HG02763 (cell line): ENCODE data around the gene CWC22.
"Not testable (repeated sequence)": the region's sequence is repeated elsewhere in the genome, so short reads cannot be mapped to it uniquely, and the experiment has no call there.

Experiments used
- ATAC-seq: cut with Tn5 transposase; IDR thresholded peaks from one replicate; pipeline ENCODE4 v1.9.1; 2021; ENCODE audit warnings: mild to moderate bottlenecking, moderate library complexity; ENCODE audit not compliant: unreplicated experiment

Gene CWC22

DNA sequence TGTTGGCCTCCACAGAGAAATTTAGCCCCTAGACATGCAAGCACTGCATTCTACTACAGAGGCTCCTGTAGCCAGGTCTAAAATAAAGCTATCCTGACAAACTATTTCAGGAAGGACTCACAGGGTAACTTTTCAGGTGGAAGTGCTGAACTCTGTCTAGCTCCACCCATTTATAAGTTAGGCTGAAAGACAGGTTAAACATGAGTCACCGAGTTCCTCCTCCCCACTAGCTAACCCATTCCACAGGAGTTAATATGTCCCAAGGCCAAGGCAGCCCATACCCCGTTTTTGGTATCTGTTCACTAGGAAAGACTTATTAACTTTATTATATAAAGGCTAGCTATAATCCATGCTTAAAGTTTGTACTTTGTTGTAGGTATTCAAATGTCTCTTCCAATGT, 3.5 kb downstream of the CWC22 start:
- ATAC-seq: no peak

DNA sequence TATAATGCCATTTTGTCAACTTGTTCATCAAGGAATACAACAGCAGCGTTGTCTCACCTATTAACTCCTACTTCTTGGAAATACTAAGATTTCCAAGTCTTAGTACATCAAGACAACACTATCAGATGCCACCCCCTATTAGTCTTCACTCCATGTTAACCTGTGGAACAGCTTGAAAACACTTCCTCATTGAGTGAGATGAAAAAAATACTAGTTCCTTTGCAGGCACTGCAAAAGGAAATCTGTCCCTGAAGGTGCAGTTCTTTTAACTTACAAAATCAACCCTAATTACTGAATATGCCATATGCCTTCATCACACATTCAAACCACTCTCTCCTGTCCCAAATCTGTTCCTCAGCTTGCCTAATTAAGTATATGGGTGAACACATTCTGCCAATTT, 4.0 kb downstream of the CWC22 start:
- no peak for ATAC-seq

DNA sequence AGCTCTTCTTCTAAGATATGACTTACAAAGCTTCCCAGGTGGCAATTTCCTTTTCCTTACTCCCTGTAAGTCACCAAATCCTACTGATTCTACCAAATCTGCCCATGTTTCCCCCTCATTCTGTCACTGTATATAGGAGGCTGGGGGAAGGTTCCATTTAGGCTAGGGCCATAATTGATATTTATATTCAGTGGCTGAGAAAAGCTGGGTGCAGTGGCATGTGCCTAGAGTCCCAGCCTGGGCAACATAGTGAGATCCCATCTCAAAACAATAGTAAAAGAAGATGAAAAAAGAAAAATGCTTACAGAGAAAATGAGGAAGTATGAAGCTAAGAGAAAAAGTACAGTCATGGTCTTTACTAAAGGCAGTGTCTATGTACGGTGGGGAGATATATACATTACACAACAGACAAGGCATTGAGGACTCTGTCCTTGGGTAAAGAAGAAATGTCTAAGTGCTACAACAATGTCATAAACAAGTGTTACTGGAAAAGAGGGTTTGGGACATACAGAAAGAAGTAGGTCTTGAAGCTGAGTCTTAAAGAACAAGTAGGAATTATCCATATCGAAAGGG, 4.8 kb downstream of the CWC22 start:
- no peak for ATAC-seq

DNA sequence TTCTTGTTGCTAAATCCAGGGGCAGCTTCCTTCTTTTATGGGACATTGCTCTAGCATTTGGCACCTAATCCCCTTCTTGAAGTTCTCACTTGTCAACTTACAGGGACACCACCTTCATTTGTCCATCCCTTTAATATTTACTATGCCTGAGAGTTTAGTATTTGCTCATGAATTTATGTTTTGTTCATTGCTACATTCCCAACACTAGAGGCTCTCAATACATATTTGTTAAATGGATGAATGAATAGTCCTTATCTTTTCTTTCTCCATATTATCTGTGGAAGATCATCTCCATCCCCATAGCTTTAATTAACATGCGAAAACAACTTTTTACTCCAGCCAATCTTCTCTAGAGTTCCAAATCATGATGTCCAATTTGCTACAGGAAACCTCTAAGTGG, 5.4 kb downstream of the CWC22 start:
- ATAC-seq: no peak

DNA sequence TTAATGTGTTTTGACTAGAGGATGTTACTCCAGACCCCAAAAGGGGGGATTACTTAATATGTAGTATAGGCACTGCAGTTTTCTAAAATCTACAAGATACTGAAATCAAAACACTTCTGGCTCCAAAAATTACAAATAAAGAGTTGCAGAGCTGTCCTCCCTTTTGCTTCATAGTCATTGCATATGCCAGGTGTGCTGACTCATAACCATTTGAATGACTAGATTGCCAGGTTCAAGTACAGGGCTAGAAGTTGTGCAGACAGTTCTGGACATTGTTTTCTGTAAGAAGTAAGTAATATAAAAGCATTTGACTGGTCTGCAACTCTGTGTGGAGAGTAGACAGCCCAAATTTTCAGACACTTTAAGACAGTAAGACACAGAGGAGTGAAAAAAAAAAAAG, 6.7 kb downstream of the CWC22 start:
- no peak for ATAC-seq

DNA sequence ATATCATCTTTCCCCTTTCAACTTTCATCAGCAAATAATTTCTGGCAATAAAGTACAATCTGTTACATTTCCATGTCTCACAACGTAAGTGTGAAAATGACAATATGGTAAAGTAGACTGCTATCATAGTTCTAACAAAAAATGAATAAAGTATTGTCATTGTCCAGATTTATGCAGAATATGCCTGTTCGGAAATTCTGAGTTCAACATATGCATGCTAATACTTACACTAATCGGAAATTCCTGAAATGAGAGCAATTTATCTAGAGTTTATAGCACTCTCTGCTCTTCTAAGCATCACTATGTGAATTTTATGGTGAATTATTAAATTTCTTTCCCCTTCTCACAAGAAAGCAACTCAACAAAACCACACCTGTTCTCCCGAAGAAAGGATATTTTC, 8.1 kb downstream of the CWC22 start:
- no peak for ATAC-seq

DNA sequence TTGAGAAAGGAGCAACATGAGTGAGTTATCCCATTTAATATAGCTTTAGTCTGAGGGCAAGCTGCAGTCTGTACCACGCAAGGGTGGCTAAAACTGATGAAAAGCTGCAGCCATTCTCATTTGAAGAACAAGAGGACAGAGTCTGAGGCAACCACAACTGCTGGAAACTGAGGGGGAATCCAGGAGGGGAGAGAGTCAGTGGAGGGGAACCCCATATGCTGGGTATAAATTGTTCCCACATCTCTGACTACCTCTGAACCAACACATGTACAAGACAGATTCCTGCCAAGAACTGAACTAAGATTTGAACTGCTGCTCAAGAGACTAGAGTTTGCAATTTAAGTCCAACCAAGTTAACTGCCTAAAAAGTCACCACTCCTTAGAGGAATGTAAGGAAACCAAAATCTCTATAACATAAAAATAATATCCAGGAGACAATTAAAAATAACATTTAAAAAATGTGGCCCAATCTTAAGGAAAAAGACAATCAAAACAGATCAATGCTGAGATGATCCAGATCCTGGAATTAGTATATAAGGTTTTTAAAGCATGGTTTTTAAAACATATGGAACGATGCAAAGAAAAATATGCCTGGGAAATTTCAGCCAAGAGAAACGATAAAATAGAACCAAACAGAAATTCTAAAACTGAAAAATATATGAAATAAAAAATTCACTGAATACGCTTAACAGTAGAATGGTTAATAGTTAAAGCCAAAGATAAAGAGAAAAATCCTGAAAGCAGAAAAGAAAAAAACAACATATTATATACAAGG, 11.2 kb downstream of the CWC22 start:
- ATAC-seq: peak; percentile 71

DNA sequence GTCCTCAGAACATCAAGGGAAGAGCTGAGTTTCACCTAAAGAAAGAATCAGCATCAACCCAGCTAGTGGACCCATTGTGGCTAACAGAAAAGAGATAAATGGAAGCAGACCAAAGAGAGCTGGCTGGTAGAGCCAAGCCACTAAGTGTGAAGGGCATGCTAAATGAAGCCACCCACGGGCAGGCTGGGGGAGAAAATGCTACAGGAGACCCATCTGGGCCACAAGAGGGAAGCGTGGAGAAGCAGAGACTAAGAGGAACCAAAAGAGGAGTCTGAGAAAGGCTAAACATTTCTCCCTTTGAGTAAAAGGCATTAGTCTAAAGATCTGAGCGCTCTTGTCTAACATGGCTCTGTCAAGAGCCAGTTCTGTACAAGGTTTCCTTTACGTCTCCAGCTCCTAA, 15.8 kb downstream of the CWC22 start:
- no peak for ATAC-seq

DNA sequence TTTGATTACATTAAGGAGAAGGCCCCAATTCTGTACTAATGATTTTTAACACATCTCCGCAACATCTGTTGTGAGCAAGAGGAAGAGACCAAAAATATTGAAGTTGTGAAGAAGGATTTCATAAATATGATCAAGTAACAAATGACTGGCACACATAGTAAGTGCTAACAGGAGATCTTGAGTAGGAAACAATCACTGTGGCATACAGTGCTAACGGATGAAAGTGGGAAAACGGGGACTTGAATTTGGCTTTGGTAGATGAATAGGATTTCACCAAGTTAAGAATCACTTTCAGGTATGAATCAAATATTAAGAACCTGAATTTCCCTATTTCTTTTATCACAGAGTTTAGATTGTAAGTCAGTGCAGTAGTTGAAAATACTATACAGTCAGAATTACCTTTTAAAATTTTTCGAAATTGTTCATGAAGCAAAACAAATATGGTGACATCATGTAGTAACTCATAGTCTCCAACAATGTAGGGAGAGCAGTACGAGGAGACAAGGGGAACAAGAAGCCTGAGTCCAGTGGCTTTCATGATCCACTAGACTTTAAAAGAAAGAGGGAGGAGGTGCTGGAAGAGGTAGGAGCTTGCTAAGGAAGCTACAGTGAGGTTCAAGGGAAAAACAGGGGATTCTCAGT, 16.3 kb downstream of the CWC22 start:
- ATAC-seq: no peak

DNA sequence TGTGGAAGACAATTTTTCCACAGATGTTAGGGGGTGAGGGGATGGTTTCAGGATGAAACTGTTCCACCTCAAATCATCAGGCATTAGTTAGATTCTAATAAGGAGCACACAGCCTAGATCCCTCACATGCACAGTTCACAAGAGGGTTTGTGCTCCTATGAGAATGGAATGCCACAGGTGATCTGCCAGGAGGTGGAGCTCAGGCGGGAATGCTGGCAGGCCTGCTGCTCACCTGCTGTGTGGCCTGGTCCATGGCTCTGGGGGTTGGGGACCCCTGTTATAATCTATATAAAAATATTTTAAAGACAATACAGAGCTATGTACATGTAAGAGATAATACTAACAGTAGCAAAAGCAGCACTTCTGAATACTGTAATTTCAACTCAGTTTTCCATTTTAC, 19.2 kb downstream of the CWC22 start:
- no peak for ATAC-seq

DNA sequence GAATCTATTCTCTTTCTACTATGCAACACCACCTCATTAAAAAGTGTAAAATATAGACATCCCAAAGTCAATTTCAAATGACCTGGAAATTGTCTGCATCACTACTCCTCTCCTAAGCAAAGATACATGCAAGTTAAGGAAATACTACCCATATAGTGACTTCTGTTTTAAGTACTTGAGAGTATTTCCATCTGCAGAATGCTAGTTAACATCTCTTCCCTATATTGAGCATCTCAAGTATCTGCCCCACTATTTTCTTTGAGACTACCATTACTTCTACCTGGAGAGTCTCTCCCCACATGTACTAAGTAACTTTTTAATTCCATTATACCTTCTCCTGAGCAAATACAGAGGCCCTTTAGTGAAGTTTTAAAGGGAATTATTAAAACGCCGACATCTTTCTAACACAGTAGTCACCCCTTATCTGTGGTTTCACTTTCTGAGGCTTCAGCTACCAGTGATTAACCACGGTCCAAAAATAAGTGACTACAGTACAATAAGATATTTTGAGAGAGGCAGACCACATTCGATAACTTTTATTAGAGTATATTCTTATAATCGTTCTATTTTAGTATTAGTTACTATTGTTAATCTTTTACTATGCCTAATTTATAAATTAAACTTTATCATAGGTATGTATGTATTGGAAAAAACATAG, 21.8 kb downstream of the CWC22 start:
- peak; percentile 93 for ATAC-seq

DNA sequence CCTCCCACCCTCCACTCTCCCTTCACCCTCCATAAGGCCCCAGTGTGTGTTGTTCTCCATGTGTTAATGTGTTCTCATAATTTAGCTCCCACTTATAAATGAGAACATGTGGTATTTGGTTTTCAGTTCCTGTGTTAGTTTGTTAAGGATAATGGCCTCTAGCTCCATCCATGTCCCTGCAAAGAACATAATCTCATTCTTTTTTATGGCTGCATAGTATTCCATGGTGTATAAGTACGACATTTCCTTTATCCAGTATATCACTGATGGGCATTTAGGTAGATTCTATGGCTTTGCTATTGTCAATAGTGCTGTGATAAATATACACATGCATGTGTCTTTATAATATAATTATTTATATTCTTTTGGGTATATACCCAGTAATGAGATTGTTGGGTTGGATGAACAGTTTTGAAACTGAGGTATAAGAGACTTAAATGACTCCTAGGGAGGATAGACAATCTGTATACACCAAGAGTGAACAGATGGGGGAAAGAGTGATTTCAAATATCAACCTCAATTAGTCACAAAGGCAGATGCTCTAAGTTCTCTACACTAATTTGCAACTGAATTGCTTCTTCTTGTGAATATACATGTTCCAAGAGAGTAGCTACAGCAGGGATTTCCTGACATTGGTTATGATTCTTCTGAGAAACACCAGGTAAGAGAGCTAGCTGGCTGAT, 23.7 kb downstream of the CWC22 start:
- no peak for ATAC-seq

DNA sequence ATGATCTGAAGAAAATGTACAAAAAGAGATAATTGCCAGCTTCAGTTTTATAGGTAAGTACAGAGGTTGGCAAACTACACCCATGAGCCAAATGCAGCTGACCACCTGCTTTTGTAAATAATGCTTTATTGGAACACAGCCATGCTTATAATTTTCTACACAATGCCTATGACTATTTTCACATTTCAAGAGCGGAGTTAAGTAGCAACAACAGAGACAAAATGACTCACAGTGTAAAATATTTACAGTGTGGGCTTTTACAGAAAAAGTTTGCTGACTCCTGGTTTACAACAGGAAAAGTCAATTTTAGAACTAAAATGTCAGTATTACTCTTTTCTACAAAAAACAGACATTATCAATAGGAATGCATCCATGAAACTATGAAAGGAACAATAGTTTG, 26.0 kb downstream of the CWC22 start:
- no peak for ATAC-seq

DNA sequence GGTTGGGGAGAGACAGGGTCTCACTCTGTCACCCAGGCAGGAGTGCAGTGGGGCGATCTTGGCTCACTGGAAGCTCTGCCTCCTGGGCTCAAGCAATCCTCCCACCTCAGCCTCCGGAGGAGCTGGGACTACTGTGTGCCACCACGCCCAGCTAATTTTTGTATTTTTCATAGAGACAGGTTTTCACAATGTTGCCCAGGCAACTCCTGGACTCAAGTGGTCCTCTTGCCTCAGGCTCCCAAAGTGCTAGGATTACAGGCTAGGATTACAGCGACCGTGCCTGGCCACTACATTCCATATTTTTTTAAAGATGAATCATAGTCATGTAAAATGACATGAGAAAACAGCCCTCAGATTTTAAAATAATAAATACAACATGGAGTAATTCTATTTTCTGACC, 32.3 kb downstream of the CWC22 start:
- ATAC-seq: no peak

DNA sequence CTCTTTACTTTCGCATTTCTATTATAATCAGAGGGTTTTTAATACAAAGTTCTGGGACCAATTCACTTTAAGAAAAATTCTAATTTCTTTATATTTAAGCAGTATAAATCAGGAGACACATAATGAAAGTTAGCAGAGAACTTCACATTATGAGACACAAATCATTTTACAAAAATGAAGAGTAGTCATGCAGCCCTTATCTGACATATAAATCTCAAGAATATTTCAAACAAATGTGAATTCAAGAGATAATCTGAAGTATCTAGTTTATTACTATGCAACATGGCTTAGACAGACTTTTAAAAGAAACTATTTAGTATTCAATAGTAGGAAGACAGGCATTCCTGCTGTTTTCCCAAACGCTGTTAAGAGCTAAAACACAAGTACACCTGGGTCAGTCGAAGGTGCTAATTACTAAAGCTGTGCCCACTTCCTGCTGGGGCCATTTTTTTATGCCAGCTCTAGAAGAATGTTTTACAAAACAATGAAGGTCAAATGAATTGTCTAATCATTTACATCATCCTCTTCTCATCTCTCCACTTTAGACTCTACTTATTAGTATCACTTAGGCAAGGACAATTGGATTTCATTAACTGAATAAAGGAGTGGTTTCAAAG, 40.2 kb downstream of the CWC22 start:
- no peak for ATAC-seq

DNA sequence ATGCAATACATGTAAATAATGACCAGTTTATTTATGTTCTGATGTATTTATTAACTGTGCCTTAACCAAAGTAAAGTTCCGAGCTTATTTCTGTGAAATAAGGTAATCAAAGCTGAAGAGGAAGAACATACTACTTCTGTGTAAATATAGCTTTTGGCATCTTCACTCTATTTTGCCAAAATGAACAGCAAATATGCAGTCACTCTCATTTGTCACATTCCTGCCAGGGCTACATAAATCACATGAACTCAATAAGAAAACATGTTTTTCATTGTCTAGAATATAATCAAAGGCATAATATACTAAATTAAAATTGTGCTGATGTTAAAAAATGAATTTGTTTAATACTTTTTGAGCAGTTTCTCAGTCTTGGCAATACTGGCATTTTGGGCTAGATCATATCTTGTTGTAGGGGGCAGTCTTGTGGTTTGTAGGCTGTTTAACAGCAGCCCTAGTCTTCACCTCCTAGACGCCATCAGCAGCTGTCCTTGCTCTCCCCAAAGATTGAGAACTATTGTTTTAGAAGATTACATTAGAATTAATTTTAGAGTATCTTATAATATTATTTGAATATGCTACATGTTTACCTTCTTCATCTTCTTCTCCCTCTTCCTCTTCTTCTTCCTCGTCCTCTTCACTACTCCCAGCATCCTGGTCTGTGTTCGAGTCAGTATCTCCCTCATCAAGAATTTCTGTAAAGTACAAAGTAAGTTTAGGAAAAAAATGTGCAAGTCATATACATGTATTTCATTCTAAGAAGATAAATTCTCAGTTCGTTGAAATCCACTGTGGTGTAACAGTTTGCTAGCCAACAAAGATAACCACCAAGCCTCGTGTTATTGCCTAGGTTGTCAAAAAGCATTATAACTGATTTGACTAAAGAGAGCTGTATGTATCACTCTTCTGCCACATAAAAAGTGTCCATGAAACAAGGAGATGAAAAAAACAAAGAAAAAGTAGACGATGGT, 41.5 kb downstream of the CWC22 start:
- no peak for ATAC-seq

DNA sequence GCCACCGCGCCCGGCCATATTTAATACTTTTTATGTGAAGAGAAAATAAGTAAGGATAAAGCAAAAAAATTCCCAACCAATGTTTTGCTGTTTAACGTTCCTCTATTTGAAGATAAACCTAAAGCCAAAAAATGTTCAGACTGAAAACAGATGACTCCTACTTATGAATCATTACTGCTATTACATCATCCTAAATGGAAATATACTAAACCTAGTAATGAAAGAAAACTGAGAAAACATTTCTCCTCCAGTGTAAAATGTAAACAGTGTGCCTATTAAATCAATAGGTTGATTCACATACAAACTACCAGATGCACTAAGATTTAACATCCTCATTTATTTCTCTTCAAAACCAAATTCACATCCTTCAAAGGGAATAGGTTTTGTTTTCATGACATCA, 43.5 kb downstream of the CWC22 start:
- no peak for ATAC-seq

DNA sequence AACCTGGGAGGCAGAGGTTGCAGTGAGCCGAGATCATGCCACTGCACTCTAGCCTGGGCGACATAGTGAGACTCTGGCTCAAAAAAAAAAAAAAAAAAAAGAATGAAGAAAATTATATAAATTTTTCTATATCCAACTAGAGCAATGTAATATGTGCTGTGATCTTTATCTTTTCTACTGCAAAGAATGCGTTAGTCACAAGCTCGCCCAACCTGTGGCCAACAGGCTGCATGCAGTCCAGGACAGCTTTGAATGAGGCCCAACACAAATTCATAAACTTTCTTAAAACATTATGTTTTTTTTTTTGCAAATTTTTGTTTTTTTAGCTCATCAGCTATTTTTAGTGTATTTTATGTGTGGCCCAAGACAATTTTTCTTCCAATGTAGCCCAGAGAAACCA, 48.8 kb downstream of the CWC22 start:
- not testable (repeated sequence) for ATAC-seq

DNA sequence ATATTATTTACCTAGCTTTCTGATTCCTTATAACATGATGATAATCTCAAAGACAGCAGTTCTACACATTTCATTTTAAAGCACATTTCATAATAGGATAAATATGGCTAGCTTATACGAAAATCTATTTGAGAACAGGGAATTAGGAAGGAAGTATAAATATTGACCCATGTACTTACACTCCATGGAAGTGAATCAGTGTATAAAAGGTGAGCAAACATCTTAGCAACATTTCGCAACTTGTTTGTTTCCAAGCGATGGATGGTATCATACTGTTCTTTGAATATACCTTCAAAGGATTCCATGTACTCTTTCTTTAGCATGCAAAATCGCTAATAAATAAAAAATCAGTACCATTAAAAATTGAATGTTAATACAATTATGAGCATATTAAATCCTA, 53.1 kb downstream of the CWC22 start:
- no peak for ATAC-seq

DNA sequence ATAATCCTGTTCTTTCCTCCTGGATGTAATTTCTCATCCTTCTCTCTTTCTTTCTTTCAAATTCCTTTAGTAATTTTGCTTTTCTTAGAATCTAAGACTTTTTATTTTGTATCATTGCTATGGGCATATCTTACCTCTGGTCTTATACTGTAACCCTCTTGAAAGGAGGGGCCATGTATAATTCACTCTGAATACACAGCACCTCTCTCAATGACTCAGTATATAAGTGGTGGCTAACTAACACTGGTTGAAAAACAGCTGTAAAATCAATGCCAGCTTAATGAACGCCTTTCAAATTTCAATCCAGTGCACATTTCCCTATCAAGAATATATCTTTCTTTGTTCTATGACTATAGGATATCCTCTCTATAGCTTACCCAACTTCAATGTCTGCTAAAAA, 53.7 kb downstream of the CWC22 start:
- ATAC-seq: no peak
